ENCODE results near the gene USP20. TPM values are rescaled to one million over a fixed set of nuclear protein-coding genes. Genes with fewer than 3 reads are reported as not detected.

The USP20 gene
- total RNA-seq, 6 experiments from 2014 or later: 7.5 to 14.0 (median 10.8) TPM

- WGBS (ENCODE audit: insufficient coverage, low coverage, low lambda C conversion rate, missing lambda C conversion rate): 63% methylated on average over 4 of the region's 11 CpGs
- no peak for DNase-seq
- no peak for ATAC-seq
- no peak overlapping the region for H3K4me3 ChIP-seq
- intact Hi-C loops (cut with DNase I): no loop called here
- TF ChIP-seq POLR2A (IDR thresholded peaks at IDR 0.05) (no peak), CTCF (IDR thresholded peaks at IDR 0.05) (no peak)
- H3K9me3 ChIP-seq: no peaks in the 10 kb centered on the region
- no peaks in the 10 kb centered on the region for H3K27me3 ChIP-seq
- H3K36me3 ChIP-seq: peaks cover 0 to 34% (median 2%) of the 10 kb centered on the region in 4 donors
- H3K27ac ChIP-seq: no peak overlapping the region
- H3K4me1 ChIP-seq: no peaks in the 10 kb centered on the region
Observed at GRCh38 chr9:129858167-129858962, 23.1 kb downstream of the USP20 start.

GRCh38 chr9:129860653-129861446 lies 25.6 kb downstream of the USP20 start:
- Histone ChIP-seq H3K4me3 (no peak overlapping the region), H3K4me1 (no peaks in the 10 kb centered on the region), H3K27ac (no peak overlapping the region), H3K9me3 (no peaks in the 10 kb centered on the region), H3K36me3 (peaks cover 0 to 31% (median 2%) of the 10 kb centered on the region in 4 donors), H3K27me3 (no peaks in the 10 kb centered on the region)
- DNase-seq (no peak), ATAC-seq (no peak)
- intact Hi-C loops (cut with DNase I): no loop called here
- TF ChIP-seq POLR2A (IDR thresholded peaks at IDR 0.05) (no peak), CTCF (IDR thresholded peaks at IDR 0.05) (no peak)
- whole genome bisulfite sequencing (ENCODE audit: insufficient coverage, low coverage, low lambda C conversion rate, missing lambda C conversion rate): 0% methylated on average over 1 of the region's 11 CpGs

- intact Hi-C loops (cut with DNase I): no loop called here
- Histone ChIP-seq H3K27ac (no peak overlapping the region), H3K9me3 (no peaks in the 10 kb centered on the region), H3K4me3 (no peak overlapping the region), H3K4me1 (no peaks in the 10 kb centered on the region), H3K36me3 (peaks cover 0 to 31% (median 2%) of the 10 kb centered on the region in 4 donors), H3K27me3 (no peaks in the 10 kb centered on the region)
- TF ChIP-seq POLR2A (IDR thresholded peaks at IDR 0.05): no peak
- TF ChIP-seq CTCF (IDR thresholded peaks at IDR 0.05): no peak
- DNase-seq (no peak), ATAC-seq (no peak)
- WGBS (ENCODE audit: insufficient coverage, low coverage, low lambda C conversion rate, missing lambda C conversion rate): 76% methylated on average over 5 of the region's 12 CpGs
Observed at GRCh38 chr9:129861447-129861827, 26.2 kb downstream of the USP20 start.

GRCh38 chr9:129863059-129863690 lies 27.9 kb downstream of the USP20 start:
- 53% methylated on average over 8 of the region's 14 CpGs for WGBS (ENCODE audit: insufficient coverage, low coverage, low lambda C conversion rate, missing lambda C conversion rate)
- Histone ChIP-seq H3K4me1 (no peaks in the 10 kb centered on the region), H3K9me3 (no peaks in the 10 kb centered on the region), H3K27ac (no peak overlapping the region), H3K36me3 (peaks cover 0 to 23% (median 2%) of the 10 kb centered on the region in 4 donors), H3K4me3 (no peak overlapping the region), H3K27me3 (no peaks in the 10 kb centered on the region)
- TF ChIP-seq CTCF (IDR thresholded peaks at IDR 0.05) (no peak), POLR2A (IDR thresholded peaks at IDR 0.05) (no peak)
- no peak for DNase-seq
- intact Hi-C loops (cut with DNase I): no loop called here
- ATAC-seq: peak; percentile 23 to 44 (median 36)
